Middle frontal gyrus (tissue), 1 donor: ENCODE data around the gene ECE2.

Experiments used
- DNase-seq: peaks from one replicate; pipeline ENCODE4 v3.0.0-alpha.2; 2015; ENCODE audit warnings: low spot score; ENCODE audit errors: extremely low spot score

Gene ECE2

GRCh38 chr3:184240384-184241140, 35.3 kb upstream of the ECE2 start:
- no peak for DNase-seq

GRCh38 chr3:184241141-184241446, 34.7 kb upstream of the ECE2 start:
- DNase-seq: no peak

- no peak for DNase-seq
These were observed 34.1 kb upstream of the ECE2 start for GRCh38 chr3:184241447-184242296.

GRCh38 chr3:184242297-184242685, 33.5 kb upstream of the ECE2 start:
- DNase-seq: no peak

- peak; percentile 71 for DNase-seq
These were observed 27.1 kb upstream of the ECE2 start, which contains the start of gene ALG3 for GRCh38 chr3:184248454-184249411. Gene ALG3 (minus strand): TSS chr3:184248962. CDS start chr3:184248940, 22 bp downstream.

GRCh38 chr3:184249412-184250166, 26.2 kb upstream of the ECE2 start, which contains the start of gene EEF1AKMT4:
Gene EEF1AKMT4 (plus strand): TSS chr3:184249672. CDS start chr3:184249695, 23 bp downstream.
- peak; percentile 89 for DNase-seq

GRCh38 chr3:184250167-184250828, 25.5 kb upstream of the ECE2 start:
- peak; percentile 77 for DNase-seq

GRCh38 chr3:184255291-184256039, 20.4 kb upstream of the ECE2 start:
- DNase-seq: no peak

GRCh38 chr3:184257083-184257915, 18.5 kb upstream of the ECE2 start:
- DNase-seq: peak; percentile 12

- no peak for DNase-seq
These were observed 16.9 kb upstream of the ECE2 start for GRCh38 chr3:184258926-184259325.

- DNase-seq: no peak
These were observed 16.4 kb upstream of the ECE2 start for GRCh38 chr3:184259396-184259877.

GRCh38 chr3:184259878-184260723, 15.7 kb upstream of the ECE2 start:
- no peak for DNase-seq

- no peak for DNase-seq
These were observed 15.0 kb upstream of the ECE2 start for GRCh38 chr3:184260724-184261269.

GRCh38 chr3:184261270-184261853, 14.5 kb upstream of the ECE2 start, which contains the start of gene CAMK2N2:
Gene CAMK2N2 (minus strand): TSS chr3:184261553. CDS start chr3:184261285, 268 bp downstream.
- DNase-seq: no peak

- DNase-seq: no peak
These were observed 13.7 kb upstream of the ECE2 start for GRCh38 chr3:184261854-184262763.
